Kidney tubule cell (primary cell): ENCODE results near the gene ZMYM3.

ENCODE experiments used
- DNase-seq: peaks from one replicate; pipeline ENCODE4 v3.0.0-alpha.2; 2018; ENCODE audit warnings: low spot score

Gene ZMYM3

GRCh38 chrX:71214152-71214551 lies 39.8 kb downstream of the ZMYM3 start:
- DNase-seq, result no peak

GRCh38 chrX:71212536-71212935 lies 41.4 kb downstream of the ZMYM3 start:
- no peak for DNase-seq

DNA sequence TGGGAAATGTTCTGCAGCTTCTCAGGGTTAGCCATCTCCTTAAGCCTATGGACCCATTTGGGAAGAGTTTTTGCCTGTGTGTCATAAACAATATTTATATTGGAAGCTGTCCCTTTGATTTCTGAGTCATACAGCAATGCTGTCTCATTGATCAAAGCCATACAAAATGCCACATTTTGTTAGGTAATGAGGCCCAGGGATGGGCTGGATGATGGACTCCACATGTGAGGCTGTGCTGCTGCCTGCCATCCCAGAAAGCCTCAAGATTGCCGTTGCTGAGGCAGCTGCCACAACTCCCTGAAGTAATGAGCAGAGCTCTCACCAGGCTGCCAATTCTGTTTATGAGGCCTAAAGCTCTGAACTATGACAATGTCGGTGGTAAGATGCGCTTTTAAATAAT lies 43.1 kb downstream of the ZMYM3 start:
- no peak for DNase-seq

DNA sequence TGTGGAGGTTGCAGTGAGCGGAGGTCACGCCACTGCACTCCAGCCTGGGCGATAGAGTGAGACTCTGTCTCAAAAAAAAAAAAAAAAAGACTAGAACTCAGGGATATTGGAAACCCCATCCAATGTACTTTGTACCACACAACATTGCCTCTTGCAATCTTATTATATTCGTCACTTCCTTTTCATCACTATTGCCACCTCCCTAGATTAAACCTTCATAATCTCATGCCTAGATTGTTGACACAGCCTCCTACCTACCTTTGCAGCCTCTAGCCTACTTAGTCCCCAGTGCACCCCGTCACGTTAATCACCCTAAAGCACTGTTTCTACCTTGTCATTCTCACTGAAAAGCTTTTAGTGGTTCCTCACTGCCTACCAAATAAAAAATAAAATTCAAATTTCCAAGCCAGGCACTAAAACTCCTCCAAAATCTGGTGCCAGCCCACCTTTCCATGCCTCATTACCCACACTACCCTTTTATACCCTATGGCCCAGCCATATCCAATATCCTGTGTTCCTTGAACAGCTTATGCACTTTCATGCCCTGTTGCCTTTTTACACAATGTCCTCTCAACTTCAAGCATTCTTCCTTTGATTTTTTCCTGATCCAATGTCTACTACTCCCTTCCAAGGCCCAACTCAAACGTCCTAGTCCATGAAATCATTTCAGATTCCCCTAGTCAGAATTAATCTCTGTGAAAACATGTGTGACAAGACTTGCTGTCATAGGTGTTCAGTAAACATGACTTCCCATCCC lies 54.5 kb downstream of the ZMYM3 start:
- no peak for DNase-seq

GRCh38 chrX:71198066-71198465 lies 55.9 kb downstream of the ZMYM3 start:
- no peak for DNase-seq

GRCh38 chrX:71195964-71196649 lies 57.8 kb downstream of the ZMYM3 start:
- no peak for DNase-seq

- DNase-seq, result no peak
Observed at GRCh38 chrX:71191248-71191647, 62.7 kb downstream of the ZMYM3 start.
